Measurements from ENCODE around the gene IL1RAPL1.

IL1RAPL1 gene

DNA sequence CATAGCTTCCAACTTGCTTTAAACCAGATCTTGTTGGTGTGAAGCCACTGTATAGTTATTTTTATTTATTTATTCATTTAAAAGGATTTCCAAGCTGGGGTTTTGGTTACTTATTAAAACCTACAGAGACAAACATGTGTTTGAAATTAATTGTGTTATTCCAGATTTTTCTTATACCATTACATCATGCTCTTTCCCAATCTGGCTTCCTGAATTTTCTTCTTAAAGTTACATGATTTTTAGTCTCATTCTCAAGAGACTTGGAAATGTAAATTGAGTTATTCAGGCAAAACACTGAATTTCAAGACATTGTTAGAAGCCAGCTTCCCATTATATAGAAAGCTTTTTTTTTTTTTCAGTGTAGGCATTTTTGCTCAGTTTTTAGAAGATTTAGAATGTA, 381.9 kb downstream of the IL1RAPL1 start:
- DNase-seq (ENCODE audit: low read depth in 2 of 2) = no peak

GRCh38 chrX:28979877-28980276, 392.6 kb downstream of the IL1RAPL1 start:
- DNase-seq (ENCODE audit: low read depth in 2 of 2) = no peak

GRCh38 chrX:28981952-28982351, 394.7 kb downstream of the IL1RAPL1 start:
- DNase-seq (ENCODE audit: low read depth in 2 of 2) = no peak

GRCh38 chrX:28988246-28988645, 401.0 kb downstream of the IL1RAPL1 start:
- DNase-seq (ENCODE audit: low read depth in 2 of 2) = no peak

DNA sequence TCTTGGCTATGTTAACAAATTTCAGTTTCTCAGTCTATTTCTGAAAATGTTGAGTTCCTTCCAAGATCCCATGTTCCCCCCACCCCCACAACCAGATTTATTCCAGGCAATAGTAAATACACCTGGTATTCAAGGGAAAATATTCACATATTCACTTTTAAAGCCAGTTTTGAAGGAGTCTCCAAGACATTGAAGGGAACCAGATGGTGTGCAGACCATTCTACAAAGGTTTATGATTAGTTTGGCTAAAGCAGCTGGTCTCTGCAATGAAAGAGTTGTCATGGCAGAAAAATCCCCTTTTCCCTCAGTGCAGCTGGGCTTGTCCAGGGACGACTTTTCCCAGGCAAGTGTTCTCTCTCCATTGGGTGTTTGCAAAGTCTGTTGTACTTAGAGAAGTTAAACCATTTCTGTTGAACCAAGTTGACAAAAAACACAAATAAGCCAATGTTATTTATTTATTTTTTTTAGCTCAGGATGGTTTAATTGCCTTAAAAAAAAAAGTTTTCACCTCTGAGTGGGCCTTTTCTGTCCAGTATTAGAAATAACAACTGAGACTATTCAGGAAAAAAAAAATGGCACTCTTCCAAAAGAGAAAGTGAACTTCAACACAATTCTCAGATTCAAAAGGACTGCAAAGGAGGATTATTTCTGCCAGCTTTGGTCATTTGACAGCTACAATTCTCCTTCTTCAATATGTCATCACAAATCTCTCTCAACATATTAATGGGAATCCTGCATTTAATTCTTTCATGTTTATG, 410.6 kb downstream of the IL1RAPL1 start:
- no peak for DNase-seq (ENCODE audit: low read depth in 2 of 2)

DNA sequence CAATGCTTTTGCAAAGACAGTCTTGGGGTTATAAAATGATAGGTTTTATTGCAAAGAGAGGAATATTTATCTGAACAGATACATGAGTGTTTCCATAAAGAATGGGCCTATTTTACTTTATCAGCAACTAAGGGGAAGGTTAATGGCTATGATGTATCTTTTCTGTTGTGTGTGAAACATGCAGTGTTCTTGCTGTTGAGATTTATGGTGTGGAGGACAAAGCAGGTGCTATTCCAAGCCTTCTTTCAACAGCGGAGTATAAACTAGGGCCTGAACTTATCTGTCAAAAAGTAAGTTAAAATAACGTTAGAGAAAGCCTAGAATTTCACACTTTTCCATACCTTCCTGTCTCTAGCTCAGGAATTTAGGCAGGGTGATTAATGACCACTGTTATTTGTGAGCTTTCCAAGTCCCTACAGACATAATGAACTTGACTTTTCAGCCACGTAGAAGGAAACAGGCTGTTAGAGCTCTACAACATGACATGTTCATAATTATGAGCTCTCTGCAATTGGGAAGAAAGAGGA, 411.4 kb downstream of the IL1RAPL1 start:
- no peak for DNase-seq (ENCODE audit: low read depth in 2 of 2)

DNA sequence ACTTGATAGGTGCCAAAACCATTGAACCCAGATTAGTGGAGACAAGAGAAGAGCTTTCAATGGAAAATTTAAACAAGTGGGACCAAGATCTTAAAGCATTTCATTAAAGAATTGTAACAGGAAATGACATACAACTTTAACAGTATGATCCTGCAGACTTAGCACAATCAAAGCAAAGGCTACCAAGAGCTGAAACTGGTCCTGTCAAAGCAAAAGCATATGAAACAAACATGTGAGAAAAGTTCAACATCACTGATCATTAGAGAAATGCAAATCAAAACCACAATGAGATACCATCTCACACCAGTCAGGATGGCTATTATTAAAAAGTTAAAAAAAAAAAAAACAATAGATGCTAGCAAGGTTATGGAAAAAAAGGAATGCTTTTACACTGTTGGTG, 425.6 kb downstream of the IL1RAPL1 start:
- no peak for DNase-seq (ENCODE audit: low read depth in 2 of 2)

- no peak for DNase-seq (ENCODE audit: low read depth in 2 of 2)
Measured at GRCh38 chrX:29023207-29023606, 436.0 kb downstream of the IL1RAPL1 start.

DNA sequence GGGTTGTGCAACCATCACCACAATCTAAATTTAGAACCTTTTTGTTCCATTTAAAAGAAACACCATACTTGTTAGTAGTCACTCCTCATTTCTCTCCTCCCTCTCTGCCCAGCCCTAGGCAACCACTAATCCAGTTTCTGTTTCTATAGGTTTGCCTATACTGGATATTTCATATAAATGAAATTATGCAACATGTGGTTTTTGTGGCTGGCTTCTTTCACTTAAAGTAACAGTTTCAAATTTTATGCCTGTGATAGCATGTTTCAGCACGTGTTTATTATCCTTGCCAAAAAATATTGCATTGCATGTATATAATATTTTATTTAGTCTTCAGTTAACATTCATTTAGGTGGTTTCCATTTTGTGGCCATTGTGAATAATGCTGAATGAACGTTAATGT, 437.6 kb downstream of the IL1RAPL1 start:
- DNase-seq (ENCODE audit: low read depth in 2 of 2) = no peak

- DNase-seq (ENCODE audit: low read depth in 2 of 2) = no peak
Measured at GRCh38 chrX:29039501-29039900, 452.3 kb downstream of the IL1RAPL1 start.

GRCh38 chrX:29040160-29040559, 452.9 kb downstream of the IL1RAPL1 start:
- DNase-seq (ENCODE audit: low read depth in 2 of 2) = no peak

- DNase-seq (ENCODE audit: low read depth in 2 of 2) = no peak
Measured at GRCh38 chrX:29042341-29042740, 455.1 kb downstream of the IL1RAPL1 start.

- DNase-seq (ENCODE audit: low read depth in 2 of 2) = no peak
Measured at GRCh38 chrX:29043746-29044145, 456.5 kb downstream of the IL1RAPL1 start.

- DNase-seq (ENCODE audit: low read depth in 2 of 2) = no peak
Measured at GRCh38 chrX:29044423-29045184, 457.4 kb downstream of the IL1RAPL1 start.

DNA sequence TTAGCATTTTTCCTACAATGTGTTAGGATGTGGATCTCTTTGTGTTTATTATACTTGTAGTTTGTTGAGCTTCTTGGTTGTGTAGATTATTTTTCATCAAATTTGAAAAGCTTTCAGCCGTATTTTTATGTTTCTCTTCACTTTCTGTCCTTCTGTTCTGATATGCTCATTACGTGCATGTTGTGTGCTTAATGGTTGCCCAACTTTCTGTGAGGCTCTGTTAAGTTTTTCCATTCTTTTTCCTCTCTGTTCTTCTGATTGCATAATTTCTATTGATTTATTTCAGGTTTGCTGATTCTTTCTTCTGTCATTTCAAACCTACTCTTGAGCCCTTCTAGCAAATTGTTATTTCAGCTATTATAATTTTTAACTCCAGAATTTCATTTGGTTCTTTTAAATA, 478.2 kb downstream of the IL1RAPL1 start:
- DNase-seq (ENCODE audit: low read depth in 2 of 2) = no peak

DNA sequence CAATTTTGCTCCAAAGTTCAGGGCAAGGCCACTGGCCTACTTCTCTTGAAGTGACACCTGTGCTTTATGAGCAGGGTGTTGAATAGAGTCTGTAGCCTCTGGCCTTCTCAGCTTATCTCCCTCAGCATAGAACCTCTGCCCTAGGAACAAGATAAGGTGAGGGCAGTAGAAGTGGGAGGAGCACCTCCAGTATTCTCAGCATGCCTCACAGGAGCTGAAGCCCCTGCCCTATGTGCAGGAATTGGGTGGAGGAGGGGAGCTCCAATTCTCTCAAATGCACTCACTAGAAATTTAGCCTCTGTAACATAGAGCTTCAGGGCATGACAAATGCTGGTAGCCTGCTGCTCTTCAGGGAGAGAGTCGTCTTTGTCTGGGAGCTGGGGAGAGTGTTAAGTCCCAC, 479.3 kb downstream of the IL1RAPL1 start:
- no peak for DNase-seq (ENCODE audit: low read depth in 2 of 2)

GRCh38 chrX:29067351-29067750, 480.1 kb downstream of the IL1RAPL1 start:
- no peak for DNase-seq (ENCODE audit: low read depth in 2 of 2)

DNA sequence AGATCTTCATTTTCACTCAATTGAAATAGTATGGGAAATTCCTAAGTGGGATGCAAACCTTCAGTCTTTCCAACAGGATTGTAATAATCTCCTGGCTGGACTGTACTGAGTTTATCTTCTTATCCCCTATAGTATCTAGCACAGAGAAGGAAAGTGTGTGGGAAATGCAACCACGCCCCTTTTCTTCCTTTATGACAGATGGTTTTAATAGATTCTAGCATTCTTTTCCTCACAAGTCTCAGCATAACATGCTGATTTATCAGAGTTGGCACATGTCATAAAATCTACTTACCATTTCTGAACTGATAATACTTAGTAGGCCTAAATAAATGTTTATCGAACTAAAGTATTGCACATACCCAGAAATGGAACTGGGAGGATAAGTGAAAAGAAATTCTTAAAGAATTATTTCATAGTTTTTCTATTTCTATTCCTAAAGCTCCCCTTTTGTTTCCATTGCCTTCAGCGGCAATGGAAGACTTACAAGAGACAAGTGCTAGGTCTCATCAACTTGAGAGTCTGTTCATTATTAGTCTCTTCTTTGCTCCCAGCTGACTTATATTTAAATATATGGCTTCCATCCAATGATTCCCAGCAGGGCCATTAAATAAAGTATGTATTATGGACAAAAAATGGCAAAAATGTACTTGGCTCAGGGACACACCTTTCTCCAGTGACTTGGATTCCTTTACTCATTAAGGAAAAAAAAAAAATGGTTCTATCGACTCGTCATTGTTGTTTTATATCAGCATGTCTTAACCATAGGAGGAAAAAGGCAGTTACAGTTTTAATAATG, 484.5 kb downstream of the IL1RAPL1 start:
- no peak for DNase-seq (ENCODE audit: low read depth in 2 of 2)

- no peak for DNase-seq (ENCODE audit: low read depth in 2 of 2)
Measured at GRCh38 chrX:29082558-29082957, 495.3 kb downstream of the IL1RAPL1 start.

GRCh38 chrX:29083823-29084222, 496.6 kb downstream of the IL1RAPL1 start:
- DNase-seq (ENCODE audit: low read depth in 2 of 2) = no peak

GRCh38 chrX:29090811-29091210, 503.6 kb downstream of the IL1RAPL1 start:
- no peak for DNase-seq (ENCODE audit: low read depth in 2 of 2)

- no peak for DNase-seq (ENCODE audit: low read depth in 2 of 2)
Measured at GRCh38 chrX:29107231-29107630, 520.0 kb downstream of the IL1RAPL1 start.
